Gastrocnemius medialis (tissue), 4 donors: Measurements from ENCODE around the gene DNAH5.

Source experiments
- CTCF ChIP-seq, 5 experiments: fragments of 450-650 bp in 3 of 5; fragments of 200-600 bp in 2 of 5; sonication (generic) in 2 of 5; IDR thresholded peaks in 4 of 5; conservative IDR thresholded peaks in 1 of 5; 1 replicate in 4 of 5; 2 replicates in 1 of 5; pipeline ENCODE4 v1.5.1; 2016 to 2019; ENCODE audit warnings: antibody characterized with exemption in 5 of 5, mild to moderate bottlenecking in 3 of 5, moderate library complexity in 3 of 5
- POLR2A ChIP-seq, 2 donors: fragments of 450-650 bp; IDR thresholded peaks; one replicate each; pipeline ENCODE4 v1.6.1; 2017; ENCODE audit warnings: antibody characterized with exemption in 2 of 2, mild to moderate bottlenecking in 2 of 2, moderate library complexity in 2 of 2

- TF ChIP-seq POLR2A (IDR thresholded peaks at IDR 0.05) (no peak), CTCF (IDR thresholded peaks at IDR 0.05 in 4 of 5, conservative IDR thresholded peaks at IDR 0.05 in 1 of 5) (no peak)
These were observed 164.4 kb downstream of the DNAH5 start for GRCh38 chr5:13780081-13780480.
